NB4 (cell line): ENCODE measurements around the gene ZBED4.
"Not testable (repeated sequence)": the region's sequence is repeated elsewhere in the genome, so short reads cannot be mapped to it uniquely, and the experiment has no call there.

ENCODE experiments used
- DNase-seq: peaks from one replicate; pipeline ENCODE4 v3.0.0; 2010; ENCODE audit warnings: low read depth
- H3K4me3 ChIP-seq: one replicate; pipeline ENCODE4 v1.5.1; 2011; ENCODE audit warnings: mild to moderate bottlenecking, low read depth, low read length, moderate library complexity
- MYC ChIP-seq: IDR thresholded peaks from 2 replicates; pipeline ENCODE4 v1.6.1; 2011; ENCODE audit warnings: low read depth, low read length
- POLR2A ChIP-seq: IDR thresholded peaks from 2 replicates; pipeline ENCODE4 v1.6.1; 2011; ENCODE audit warnings: mild to moderate bottlenecking; ENCODE audit not compliant: insufficient read length; ENCODE audit errors: extremely low read depth
- TF ChIP-seq, protein P1 (sequence below): IDR thresholded peaks from one replicate; pipeline ENCODE4 v1.5.1; 2012; ENCODE audit warnings: low read depth, low read length
- TF ChIP-seq, protein P2 (sequence below): IDR thresholded peaks from 2 replicates; pipeline ENCODE4 v1.6.1; 2011; ENCODE audit warnings: low read depth, low read length

Gene ZBED4

DNA sequence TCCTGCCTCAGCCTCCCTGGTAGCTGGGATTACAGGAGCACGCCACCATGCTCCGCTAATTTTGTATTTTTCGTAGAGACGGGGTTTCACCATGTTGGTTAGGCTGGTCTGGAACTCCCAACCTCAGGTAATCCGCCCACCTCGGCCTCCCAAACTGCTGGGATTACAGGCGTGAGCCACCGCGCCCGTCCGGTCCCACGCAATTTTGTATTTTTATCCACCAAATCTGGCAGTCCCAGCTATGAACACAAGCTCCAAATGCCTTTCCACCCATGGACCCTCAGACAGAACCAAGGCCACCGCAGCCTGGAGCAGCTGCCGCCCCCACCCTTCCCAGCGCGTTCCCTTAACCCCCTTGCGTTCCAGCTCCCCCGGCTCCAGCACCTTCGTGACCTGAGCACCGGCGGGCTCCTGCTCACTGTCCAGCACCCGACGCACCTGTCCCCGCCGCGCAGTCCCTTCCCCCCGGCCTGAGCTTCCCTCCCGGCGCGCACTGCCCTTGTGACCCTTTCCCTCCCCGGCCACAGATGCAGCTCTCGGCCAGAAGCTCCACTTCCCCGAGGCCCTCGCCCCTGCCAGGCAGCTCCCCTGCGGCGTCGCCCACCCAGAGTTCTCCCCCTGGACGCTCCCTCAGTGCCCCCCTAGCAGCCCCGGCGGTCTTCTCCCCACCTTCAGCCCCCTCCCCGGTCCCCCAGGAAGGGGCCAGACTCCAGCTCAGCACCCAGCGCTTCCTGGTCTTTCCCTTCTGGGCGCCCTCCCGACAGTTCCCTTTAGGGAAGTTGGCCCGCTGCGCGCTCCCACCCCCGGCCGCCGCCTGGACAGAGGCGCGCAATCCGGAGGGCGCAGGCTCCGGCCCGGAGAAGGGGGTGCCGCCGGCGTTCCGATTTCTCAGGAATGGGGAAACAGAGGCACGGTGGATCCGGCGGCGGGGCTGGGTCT is 5.6 kb upstream of the ZBED4 start:
- no peak overlapping the region for H3K4me3 ChIP-seq
- DNase-seq: peak; percentile 74

DNA sequence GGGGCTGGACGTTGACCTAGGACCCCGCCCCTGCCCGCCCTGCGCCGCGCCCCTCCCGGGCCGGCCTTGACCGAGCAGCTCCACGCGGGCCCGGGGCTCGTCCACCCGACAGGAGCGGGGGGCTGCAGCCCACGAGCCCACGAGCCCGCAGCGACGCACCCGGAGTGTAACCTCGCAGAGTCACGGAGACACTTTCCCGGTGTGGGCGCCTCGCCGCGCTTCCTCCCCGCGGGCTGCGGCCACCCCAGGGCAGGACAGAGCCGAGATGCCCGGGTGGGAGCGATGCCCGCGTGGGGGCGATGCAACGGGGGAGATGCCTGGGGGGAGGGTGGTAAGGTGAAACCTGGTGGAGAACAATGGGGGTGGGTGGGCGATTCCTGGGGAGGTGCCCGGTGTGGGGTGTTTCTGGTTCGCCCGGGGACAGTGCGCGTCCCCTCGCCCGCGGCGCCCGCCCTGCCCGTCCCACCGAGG is 4.9 kb upstream of the ZBED4 start:
- TF ChIP-seq MYC (no peak), POLR2A (no peak)
- TF ChIP-seq, protein P1, sequence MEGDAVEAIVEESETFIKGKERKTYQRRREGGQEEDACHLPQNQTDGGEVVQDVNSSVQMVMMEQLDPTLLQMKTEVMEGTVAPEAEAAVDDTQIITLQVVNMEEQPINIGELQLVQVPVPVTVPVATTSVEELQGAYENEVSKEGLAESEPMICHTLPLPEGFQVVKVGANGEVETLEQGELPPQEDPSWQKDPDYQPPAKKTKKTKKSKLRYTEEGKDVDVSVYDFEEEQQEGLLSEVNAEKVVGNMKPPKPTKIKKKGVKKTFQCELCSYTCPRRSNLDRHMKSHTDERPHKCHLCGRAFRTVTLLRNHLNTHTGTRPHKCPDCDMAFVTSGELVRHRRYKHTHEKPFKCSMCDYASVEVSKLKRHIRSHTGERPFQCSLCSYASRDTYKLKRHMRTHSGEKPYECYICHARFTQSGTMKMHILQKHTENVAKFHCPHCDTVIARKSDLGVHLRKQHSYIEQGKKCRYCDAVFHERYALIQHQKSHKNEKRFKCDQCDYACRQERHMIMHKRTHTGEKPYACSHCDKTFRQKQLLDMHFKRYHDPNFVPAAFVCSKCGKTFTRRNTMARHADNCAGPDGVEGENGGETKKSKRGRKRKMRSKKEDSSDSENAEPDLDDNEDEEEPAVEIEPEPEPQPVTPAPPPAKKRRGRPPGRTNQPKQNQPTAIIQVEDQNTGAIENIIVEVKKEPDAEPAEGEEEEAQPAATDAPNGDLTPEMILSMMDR: no peak
- TF ChIP-seq, protein P2, sequence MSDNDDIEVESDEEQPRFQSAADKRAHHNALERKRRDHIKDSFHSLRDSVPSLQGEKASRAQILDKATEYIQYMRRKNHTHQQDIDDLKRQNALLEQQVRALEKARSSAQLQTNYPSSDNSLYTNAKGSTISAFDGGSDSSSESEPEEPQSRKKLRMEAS: no peak
- no peak for DNase-seq
- peak overlapping the region; percentile 32 for H3K4me3 ChIP-seq

More for the DNA sequence above, 5.6 kb upstream of the ZBED4 start:
- TF ChIP-seq, protein P2: no peak
- TF ChIP-seq MYC: no peak
- TF ChIP-seq POLR2A: peak; percentile 17

DNA sequence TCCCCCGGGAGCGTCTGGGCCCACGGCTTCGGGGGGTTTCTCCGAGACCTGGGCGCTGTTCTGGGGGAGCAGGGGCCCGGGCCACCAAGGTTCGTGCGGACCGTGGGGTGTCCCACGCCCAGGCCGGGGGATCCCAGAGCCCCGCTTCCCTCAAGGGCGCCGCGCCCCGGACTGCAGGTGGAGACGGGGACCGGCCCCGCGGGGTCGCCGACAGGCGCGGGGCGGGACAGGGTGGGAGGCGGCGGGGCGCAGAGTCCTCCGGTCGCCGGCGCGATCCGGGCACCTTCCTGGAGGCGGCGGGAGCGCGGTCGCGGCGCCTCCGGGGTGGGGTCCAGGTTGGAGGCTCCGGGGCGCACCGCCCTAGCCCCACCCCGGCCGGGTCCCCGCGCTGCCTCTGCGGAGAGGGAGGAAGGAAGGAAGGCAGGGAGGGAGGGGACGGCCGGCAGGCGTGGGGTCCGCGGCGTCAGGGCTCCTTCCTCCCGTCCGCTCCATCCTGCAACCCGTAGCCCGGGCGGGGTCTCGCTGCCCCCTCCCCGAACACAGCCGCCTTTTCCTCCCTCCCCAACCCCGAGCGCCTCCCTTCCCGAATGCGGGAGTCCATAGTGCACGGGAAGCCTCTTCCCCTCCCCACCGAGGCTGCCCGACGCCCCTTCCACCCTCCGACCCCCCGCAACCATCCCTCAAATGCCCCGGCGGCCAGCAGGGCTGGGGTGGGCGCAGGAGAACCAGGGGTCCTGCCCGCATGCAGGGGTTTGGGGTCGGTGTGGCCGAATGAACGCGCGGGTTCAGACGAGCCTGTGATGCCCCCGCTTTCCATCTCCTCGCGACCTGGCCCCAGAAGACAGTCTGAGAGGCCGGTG is 4.3 kb upstream of the ZBED4 start:
- no peak for TF ChIP-seq POLR2A
- TF ChIP-seq, protein P1: no peak
- H3K4me3 ChIP-seq: peak overlapping the region; percentile 32
- DNase-seq: peak; percentile 55

DNA sequence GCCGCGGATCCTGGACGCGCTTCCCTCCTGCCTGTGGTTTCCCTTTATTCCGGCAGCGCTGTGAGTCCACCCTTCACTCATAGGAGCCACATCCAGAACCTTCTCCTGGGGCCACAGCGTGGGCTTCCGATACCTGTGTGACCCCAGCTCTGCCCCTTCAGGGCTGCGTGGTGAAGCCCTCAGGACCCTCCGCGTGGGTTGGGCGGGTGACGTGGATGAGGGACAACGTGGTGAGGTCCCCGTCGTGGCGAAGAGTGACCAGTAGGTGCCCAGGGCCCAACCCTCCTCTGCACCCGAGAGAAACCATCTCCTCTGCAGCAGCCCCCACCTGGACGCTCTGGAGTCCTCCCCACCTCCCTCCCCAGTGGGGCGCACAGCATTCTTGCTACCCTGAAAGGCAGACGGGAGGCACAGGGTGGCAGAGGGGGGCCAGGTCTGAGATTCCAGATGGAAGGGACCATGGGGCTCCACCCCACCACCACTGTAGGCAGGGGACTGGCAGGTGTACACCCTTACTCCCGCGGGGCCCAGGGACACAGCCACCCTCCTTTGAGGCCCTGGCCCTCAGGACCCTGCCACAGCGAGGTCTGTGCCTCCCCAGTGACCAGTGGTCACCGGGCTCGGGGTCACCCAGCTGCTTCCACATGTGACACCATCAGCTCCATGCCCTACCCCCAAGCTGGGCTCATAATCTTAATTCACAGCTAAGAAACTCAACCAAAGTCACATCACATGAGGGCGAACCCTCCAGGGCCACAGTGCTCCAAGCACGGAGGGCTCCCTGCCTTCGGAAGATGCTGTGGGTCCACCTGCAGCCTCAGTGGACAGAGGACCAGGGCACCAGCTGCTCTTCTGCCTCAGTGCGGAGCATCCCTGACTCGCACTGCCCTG is 3.4 kb upstream of the ZBED4 start:
- no peak overlapping the region for H3K4me3 ChIP-seq
- no peak for TF ChIP-seq POLR2A
- TF ChIP-seq, protein P2: no peak
- TF ChIP-seq, protein P1: no peak
- no peak for TF ChIP-seq MYC
- DNase-seq: no peak

DNA sequence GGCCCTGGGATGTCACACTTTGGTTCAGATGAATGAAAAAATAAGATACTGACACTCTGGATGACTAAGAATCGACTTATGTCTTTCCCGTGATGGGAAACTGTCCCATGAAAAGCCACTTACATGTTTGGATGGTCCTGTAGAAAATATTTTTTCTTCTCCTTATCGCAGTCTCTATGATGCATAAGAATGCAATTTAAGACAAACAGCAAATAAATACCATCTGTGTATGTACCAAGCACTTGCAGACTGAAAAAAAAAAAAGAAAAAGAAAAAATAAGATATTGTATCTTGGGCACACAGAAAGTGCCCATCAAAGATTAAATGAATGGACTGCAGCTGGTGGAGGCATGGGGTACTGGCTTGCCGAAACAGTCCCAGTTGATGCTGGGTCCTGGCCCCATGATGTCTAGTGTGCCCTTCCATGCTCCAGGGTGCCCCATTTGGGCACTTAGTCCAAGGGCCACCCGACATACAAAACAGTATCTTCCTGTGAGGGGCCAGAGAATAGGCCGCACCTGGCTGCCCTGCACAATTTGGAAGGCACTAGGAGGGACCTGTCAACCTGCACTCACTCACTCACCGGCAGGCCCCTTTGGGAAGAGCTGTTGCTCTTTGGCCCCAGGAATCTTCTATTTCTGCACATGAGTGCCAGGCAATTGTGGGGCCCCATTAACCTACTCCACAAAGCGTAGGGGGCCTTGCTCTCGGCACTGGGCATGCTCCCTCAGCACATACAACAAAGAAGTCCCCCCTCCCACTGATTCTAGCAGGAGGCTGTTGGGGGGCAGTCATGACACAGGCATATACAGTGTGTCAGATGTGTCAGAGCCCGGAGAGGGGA is 2.5 kb upstream of the ZBED4 start:
- H3K4me3 ChIP-seq: no peak overlapping the region
- no peak for DNase-seq
- TF ChIP-seq, protein P2: no peak
- TF ChIP-seq, protein P1: no peak
- no peak for TF ChIP-seq MYC
- TF ChIP-seq POLR2A: no peak

DNA sequence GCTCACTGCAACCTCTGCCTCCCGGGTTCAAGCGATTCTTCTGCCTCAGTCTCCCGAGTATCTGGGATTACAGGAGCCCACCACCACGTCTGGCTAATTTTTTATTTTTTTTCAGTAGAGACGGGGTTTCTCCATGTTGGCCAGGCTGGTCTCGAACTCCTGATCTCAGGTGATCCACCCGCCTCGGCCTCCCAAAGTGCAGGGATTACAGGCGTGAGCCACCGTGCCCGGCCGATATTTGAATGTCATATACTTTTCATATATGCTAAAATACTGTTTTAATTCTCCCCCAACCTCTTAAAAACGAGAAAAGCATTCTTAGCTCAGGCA is 1.1 kb upstream of the ZBED4 start:
- DNase-seq: not testable (repeated sequence)
- peak overlapping the region; percentile 70 for H3K4me3 ChIP-seq
